Neural progenitor cell (in vitro differentiated cells): ENCODE data around the gene SFMBT1. TPM values are rescaled to one million over a fixed set of nuclear protein-coding genes. Genes with fewer than 3 reads are reported as not detected.

Source experiments
- DNase-seq: peaks from one replicate; pipeline ENCODE4 v3.0.0-alpha.2; 2016; ENCODE audit warnings: low spot score
- H2AFZ ChIP-seq: fragments of 200-600 bp; sonication (generic); replicated peaks from 2 replicates; pipeline ENCODE4 v1.6.1; 2016; ENCODE audit warnings: antibody characterized with exemption
- H3F3A ChIP-seq: fragments of 200-600 bp; sonication (generic); 2 replicates; pipeline ENCODE4 v1.6.1; 2016; ENCODE audit warnings: antibody characterized with exemption, low read depth
- H3K27ac ChIP-seq: fragments of 200-600 bp; sonication (generic); 2 replicates; pipeline ENCODE4 v1.5.1; 2016; ENCODE audit warnings: mild to moderate bottlenecking
- H3K27me3 ChIP-seq: fragments of 200-600 bp; sonication (generic); 2 replicates; pipeline ENCODE4 v1.6.1; 2016; ENCODE audit warnings: mild to moderate bottlenecking, moderate library complexity
- H3K36me3 ChIP-seq: fragments of 200-600 bp; sonication (generic); 2 replicates; pipeline ENCODE4 v1.5.1; 2016
- H3K4me1 ChIP-seq: fragments of 200-600 bp; sonication (generic); 2 replicates; pipeline ENCODE4 v1.6.1; 2016; ENCODE audit warnings: mixed run types
- H3K4me2 ChIP-seq: fragments of 200-600 bp; sonication (generic); 2 replicates; pipeline ENCODE4 v1.6.1; 2016
- H3K4me3 ChIP-seq: fragments of 200-600 bp; sonication (generic); 2 replicates; pipeline ENCODE4 v1.5.1; 2016
- H3K79me2 ChIP-seq: fragments of 200-600 bp; sonication (generic); 2 replicates; pipeline ENCODE4 v1.6.1; 2016; ENCODE audit warnings: low read depth
- H3K9ac ChIP-seq: fragments of 200-600 bp; sonication (generic); 2 replicates; pipeline ENCODE4 v1.6.1; 2016
- H3K9me3 ChIP-seq: fragments of 200-600 bp; sonication (generic); 2 replicates; pipeline ENCODE4 v1.5.1; 2016; ENCODE audit warnings: low read depth
- H4K20me1 ChIP-seq: fragments of 200-600 bp; sonication (generic); 2 replicates; pipeline ENCODE4 v1.6.1; 2016; ENCODE audit warnings: low read depth
- H3K27ac Mint-ChIP-seq: 3 replicates; pipeline ENCODE4 v1.8.0; 2021; ENCODE audit warnings: mixed read lengths
- H3K27me3 Mint-ChIP-seq: 2 replicates; pipeline ENCODE4 v1.8.0; 2022; ENCODE audit warnings: low read depth, mild to moderate bottlenecking, inconsistent platforms, moderate library complexity, mixed read lengths; ENCODE audit not compliant: insufficient read depth
- H3K36me3 Mint-ChIP-seq: 3 replicates; pipeline ENCODE4 v1.8.0; 2021; ENCODE audit warnings: mixed read lengths
- H3K4me1 Mint-ChIP-seq: 3 replicates; pipeline ENCODE4 v1.8.0; 2021; ENCODE audit warnings: mixed read lengths
- H3K4me3 Mint-ChIP-seq: 3 replicates; pipeline ENCODE4 v1.8.0; 2021; ENCODE audit warnings: mild to moderate bottlenecking, moderate library complexity, mixed read lengths
- H3K9me3 Mint-ChIP-seq: 3 replicates; pipeline ENCODE4 v1.8.0; 2020; ENCODE audit warnings: mixed read lengths
- EZH2 ChIP-seq: fragments of 200-600 bp; sonication (generic); IDR thresholded peaks from 2 replicates; pipeline ENCODE4 v1.6.1; 2017; ENCODE audit warnings: antibody characterized with exemption, mild to moderate bottlenecking, moderate library complexity
- EZH2phosphoT487 ChIP-seq: fragments of 200-600 bp; sonication (generic); IDR thresholded peaks from 2 replicates; pipeline ENCODE4 v1.6.1; 2017; ENCODE audit warnings: antibody characterized with exemption
- total RNA-seq: library from RNA; depleted of rRNA; stranded (reverse); fragments of >200 nt; gene quantifications from 2 replicates; pipeline ENCODE4 v1.2.3, GENCODE V29; 2015; ENCODE audit warnings: low replicate concordance
- TF ChIP-seq, protein P1 (sequence below): fragments of 200-600 bp; sonication (generic); IDR thresholded peaks from 2 replicates; pipeline ENCODE4 v1.5.1; 2017; ENCODE audit warnings: antibody characterized with exemption, mild to moderate bottlenecking

The SFMBT1 gene
- total RNA-seq, 1 donor from 2014 or later = 18.5 TPM

DNA sequence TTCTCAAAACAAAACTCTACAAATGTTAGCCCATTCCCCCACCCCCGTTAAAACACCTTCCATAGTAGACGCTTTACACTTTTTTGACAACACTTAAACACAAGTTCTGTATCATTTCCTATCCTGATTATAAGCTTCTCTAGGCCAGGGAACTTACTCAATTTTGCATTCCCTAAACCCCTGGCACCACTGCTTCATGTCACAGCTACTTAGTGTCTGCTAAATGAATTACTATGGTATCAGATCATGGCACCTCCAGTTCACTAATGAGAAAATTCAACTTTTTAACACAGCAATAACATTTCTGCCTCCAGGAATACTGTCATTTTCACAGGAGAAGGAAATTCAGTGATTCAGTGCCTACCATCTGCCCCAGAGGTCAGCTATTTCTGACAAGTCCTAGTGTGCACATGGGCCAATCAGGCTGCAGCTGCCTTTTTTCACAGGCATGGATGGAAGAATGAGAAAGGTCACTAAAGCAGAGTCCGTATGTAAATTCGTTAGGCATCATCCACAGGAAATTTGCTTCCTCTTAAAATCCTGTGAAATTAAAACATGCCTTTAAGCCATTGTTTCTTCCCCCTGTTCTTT is 18.5 kb downstream of the SFMBT1 start:
- Histone ChIP-seq H3K9ac (no peak overlapping the region), H3K4me1 (peaks cover 9% of the 10 kb centered on the region), H3F3A (no peaks in the 10 kb centered on the region), H3K27ac (no peak overlapping the region), H3K9me3 (no peaks in the 10 kb centered on the region), H3K4me2 (no peak overlapping the region), H4K20me1 (peaks cover 19% of the 10 kb centered on the region), H2AFZ (no peak overlapping the region), H3K36me3 (no peaks in the 10 kb centered on the region), H3K79me2 (peaks cover 31% of the 10 kb centered on the region), H3K27me3 (no peaks in the 10 kb centered on the region), H3K4me3 (no peak overlapping the region)
- Mint-ChIP-seq H3K36me3 (peaks cover 5% of the 10 kb centered on the region), H3K9me3 (peaks cover 3% of the 10 kb centered on the region), H3K4me3 (no peak overlapping the region), H3K4me1 (peaks cover 6% of the 10 kb centered on the region), H3K27ac (no peak overlapping the region), H3K27me3 (no peaks in the 10 kb centered on the region)
- no peak for DNase-seq
- TF ChIP-seq EZH2 (no peak), EZH2phosphoT487 (no peak)
- TF ChIP-seq, protein P1, sequence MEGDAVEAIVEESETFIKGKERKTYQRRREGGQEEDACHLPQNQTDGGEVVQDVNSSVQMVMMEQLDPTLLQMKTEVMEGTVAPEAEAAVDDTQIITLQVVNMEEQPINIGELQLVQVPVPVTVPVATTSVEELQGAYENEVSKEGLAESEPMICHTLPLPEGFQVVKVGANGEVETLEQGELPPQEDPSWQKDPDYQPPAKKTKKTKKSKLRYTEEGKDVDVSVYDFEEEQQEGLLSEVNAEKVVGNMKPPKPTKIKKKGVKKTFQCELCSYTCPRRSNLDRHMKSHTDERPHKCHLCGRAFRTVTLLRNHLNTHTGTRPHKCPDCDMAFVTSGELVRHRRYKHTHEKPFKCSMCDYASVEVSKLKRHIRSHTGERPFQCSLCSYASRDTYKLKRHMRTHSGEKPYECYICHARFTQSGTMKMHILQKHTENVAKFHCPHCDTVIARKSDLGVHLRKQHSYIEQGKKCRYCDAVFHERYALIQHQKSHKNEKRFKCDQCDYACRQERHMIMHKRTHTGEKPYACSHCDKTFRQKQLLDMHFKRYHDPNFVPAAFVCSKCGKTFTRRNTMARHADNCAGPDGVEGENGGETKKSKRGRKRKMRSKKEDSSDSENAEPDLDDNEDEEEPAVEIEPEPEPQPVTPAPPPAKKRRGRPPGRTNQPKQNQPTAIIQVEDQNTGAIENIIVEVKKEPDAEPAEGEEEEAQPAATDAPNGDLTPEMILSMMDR = no peak

DNA sequence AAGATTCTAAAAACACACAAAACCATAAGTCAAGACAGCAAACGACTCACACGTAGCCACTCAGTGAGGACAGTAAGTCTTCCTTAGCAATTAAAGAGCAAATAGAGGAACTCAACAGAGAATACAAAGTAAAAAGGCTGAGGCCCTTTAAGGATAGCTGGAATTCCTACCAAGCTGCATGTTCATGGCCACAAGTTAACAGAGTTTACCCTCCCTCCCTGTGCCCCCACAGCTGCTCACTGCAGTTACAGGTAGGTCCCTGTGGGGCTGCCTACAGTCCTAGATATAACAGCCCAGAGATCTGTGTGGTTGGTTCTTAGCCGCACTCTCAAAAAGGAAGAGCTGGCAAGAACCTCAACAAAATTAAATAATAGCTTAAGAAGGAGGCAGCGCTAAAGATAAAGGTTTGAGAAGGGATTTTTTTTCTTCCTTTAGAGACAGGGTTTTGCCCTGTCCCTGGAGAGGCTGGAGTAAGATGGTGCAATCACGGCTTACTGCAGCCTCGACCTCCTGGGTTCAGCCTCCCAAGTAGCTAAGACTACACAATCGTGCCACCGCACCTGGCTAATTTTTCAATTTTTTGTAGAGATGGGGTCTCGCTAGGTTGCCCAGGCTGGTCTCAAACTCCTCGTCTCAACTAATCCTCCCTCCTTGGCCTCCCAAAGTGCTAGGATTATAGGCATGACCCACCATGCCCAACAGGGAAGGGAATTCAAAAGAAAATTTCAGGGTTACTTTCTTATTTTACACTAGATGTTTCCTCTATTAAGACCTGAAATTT is 19.3 kb downstream of the SFMBT1 start:
- H3K27ac ChIP-seq = no peak overlapping the region
- TF ChIP-seq EZH2phosphoT487 (no peak), EZH2 (no peak)
- TF ChIP-seq, protein P1 = no peak
- H3K27ac Mint-ChIP-seq = no peak overlapping the region
- H3K9ac ChIP-seq = no peak overlapping the region
- peaks cover 5% of the 10 kb centered on the region for H3K36me3 Mint-ChIP-seq
- peaks cover 14% of the 10 kb centered on the region for H4K20me1 ChIP-seq
- H3K4me3 Mint-ChIP-seq = no peak overlapping the region
- H3K4me2 ChIP-seq = no peak overlapping the region
- peaks cover 3% of the 10 kb centered on the region for H3K9me3 Mint-ChIP-seq
- no peak overlapping the region for H3K4me3 ChIP-seq
- no peaks in the 10 kb centered on the region for H3K27me3 ChIP-seq
- H3F3A ChIP-seq = no peaks in the 10 kb centered on the region
- no peak for DNase-seq
- H3K4me1 ChIP-seq = peaks cover 9% of the 10 kb centered on the region
- no peak overlapping the region for H2AFZ ChIP-seq
- peaks cover 6% of the 10 kb centered on the region for H3K4me1 Mint-ChIP-seq
- H3K36me3 ChIP-seq = no peaks in the 10 kb centered on the region
- peaks cover 27% of the 10 kb centered on the region for H3K79me2 ChIP-seq
- H3K9me3 ChIP-seq = no peaks in the 10 kb centered on the region
- H3K27me3 Mint-ChIP-seq = no peaks in the 10 kb centered on the region

DNA sequence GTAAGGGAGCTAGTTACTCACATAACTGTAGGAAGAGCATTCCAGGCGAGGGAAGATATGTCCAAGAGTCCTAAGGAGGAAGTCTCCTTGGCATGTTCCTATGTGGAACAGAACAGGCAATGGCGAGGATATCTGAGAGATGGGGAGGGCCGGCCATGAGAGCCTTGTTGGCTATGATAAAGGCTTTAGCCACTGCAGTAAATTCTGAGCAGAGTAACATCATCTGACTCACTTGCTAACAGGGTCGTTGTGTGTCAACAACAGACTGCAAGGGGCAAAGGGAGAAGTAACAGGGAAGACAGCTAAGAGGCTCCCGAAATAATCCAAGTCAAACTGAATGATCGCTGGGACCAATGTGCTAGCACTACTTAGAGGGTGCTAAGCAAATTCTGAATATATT is 21.6 kb downstream of the SFMBT1 start:
- no peak for DNase-seq
- TF ChIP-seq, protein P1 = no peak
- TF ChIP-seq EZH2phosphoT487 (no peak), EZH2 (no peak)
- Mint-ChIP-seq H3K4me3 (no peak overlapping the region), H3K27ac (no peak overlapping the region), H3K9me3 (peaks cover 3% of the 10 kb centered on the region), H3K4me1 (peaks cover 6% of the 10 kb centered on the region), H3K27me3 (no peaks in the 10 kb centered on the region), H3K36me3 (peaks cover 5% of the 10 kb centered on the region)
- peaks cover 31% of the 10 kb centered on the region for H3K79me2 ChIP-seq
- no peaks in the 10 kb centered on the region for H3K9me3 ChIP-seq
- H3K9ac ChIP-seq = no peak overlapping the region
- no peak overlapping the region for H3K4me2 ChIP-seq
- H3K4me3 ChIP-seq = no peak overlapping the region
- H3F3A ChIP-seq = no peaks in the 10 kb centered on the region
- peaks cover 9% of the 10 kb centered on the region for H4K20me1 ChIP-seq
- H3K4me1 ChIP-seq = peaks cover 5% of the 10 kb centered on the region
- H3K27me3 ChIP-seq = no peaks in the 10 kb centered on the region
- no peak overlapping the region for H2AFZ ChIP-seq
- no peak overlapping the region for H3K27ac ChIP-seq
- H3K36me3 ChIP-seq = no peaks in the 10 kb centered on the region
